GM10248 (cell line): Measurements from ENCODE around the gene C1GALT1C1L.

Experiments
- CTCF ChIA-PET: fragments of 300-600 bp; sonication (Branson Sonifier 250); formaldehyde crosslinking; extraction: SDS; loops from one replicate; lab custom pipeline; 2021; ENCODE audit warnings: antibody characterized with exemption; lab: Yijun Ruan, JAX
- POLR2A ChIA-PET: fragments of 350-650 bp; sonication (Branson Sonifier 250); formaldehyde crosslinking; extraction: SDS; loops from one replicate; lab custom pipeline; 2020; ENCODE audit warnings: antibody characterized with exemption; lab: Yijun Ruan, JAX
- DNase-seq: peaks from one replicate; pipeline ENCODE4 v3.0.0; 2012; ENCODE audit errors: extremely low spot score
- CTCF ChIP-seq: IDR thresholded peaks from 2 replicates; pipeline ENCODE4 v1.5.1; 2012; ENCODE audit warnings: mild to moderate bottlenecking, low read depth; ENCODE audit errors: extremely low read depth, missing control alignments, control extremely low read depth

C1GALT1C1L gene

GRCh38 chr2:43676322-43677050 is at the start of gene C1GALT1C1L:
Gene C1GALT1C1L (minus strand): TSS chr2:43676429. CDS start chr2:43676322, 107 bp downstream.
- ChIA-PET CTCF (interaction anchor here (1.6 kb wide), 1 partner anchor 12 kb away, joined by 4 read pairs; no protein-coding TSS in a partner anchor), POLR2A (no interaction called here)
- DNase-seq: no peak
- TF ChIP-seq CTCF: no peak

GRCh38 chr2:43725711-43726246 is 49.5 kb upstream of the C1GALT1C1L start:
- CTCF ChIA-PET: no interaction called here
- TF ChIP-seq CTCF: no peak
- no peak for DNase-seq
- POLR2A ChIA-PET: no interaction called here

- CTCF ChIA-PET: no interaction called here
- TF ChIP-seq CTCF: no peak
- no peak for DNase-seq
- POLR2A ChIA-PET: no interaction called here
These were observed 48.7 kb upstream of the C1GALT1C1L start for GRCh38 chr2:43724728-43725526.

GRCh38 chr2:43718530-43719124 is 42.4 kb upstream of the C1GALT1C1L start:
- no peak for DNase-seq
- CTCF ChIA-PET: interaction anchor here (1.1 to 1.2 kb wide), 2 partner anchors 12 to 19 kb away, joined by 3 to 4 read pairs; no protein-coding TSS in a partner anchor
- POLR2A ChIA-PET: no interaction called here
- TF ChIP-seq CTCF: no peak

- no peak for DNase-seq
- ChIA-PET POLR2A (no interaction called here), CTCF (no interaction called here)
- no peak for TF ChIP-seq CTCF
These were observed 41.1 kb upstream of the C1GALT1C1L start for GRCh38 chr2:43717322-43717721.
